Hepatocyte (in vitro differentiated cells): ENCODE measurements around the gene ASCL1. TPM values are rescaled to one million over a fixed set of nuclear protein-coding genes. Genes with fewer than 3 reads are reported as not detected.

Experiments
- DNase-seq: peaks from one replicate; pipeline ENCODE4 v3.0.0-alpha.2; 2016; ENCODE audit warnings: low spot score
- H2AFZ ChIP-seq: fragments of 200-600 bp; sonication (generic); 2 replicates; pipeline ENCODE4 v1.6.0; 2016; ENCODE audit warnings: antibody characterized with exemption, mild to moderate bottlenecking
- H3K27ac ChIP-seq: fragments of 200-600 bp; sonication (generic); 2 replicates; pipeline ENCODE4 v1.5.1; 2016; ENCODE audit warnings: mild to moderate bottlenecking
- H3K27me3 ChIP-seq: fragments of 200-600 bp; sonication (generic); 2 replicates; pipeline ENCODE4 v1.6.1; 2016
- H3K36me3 ChIP-seq: fragments of 200-600 bp; sonication (generic); replicated peaks from 2 replicates; pipeline ENCODE4 v1.5.1; 2016; ENCODE audit warnings: low read depth; ENCODE audit not compliant: insufficient read depth
- H3K4me1 ChIP-seq: fragments of 200-600 bp; sonication (generic); 2 replicates; pipeline ENCODE4 v1.5.1; 2016; ENCODE audit warnings: mild to moderate bottlenecking, moderate library complexity; ENCODE audit not compliant: insufficient read depth
- H3K4me2 ChIP-seq: fragments of 200-600 bp; sonication (generic); 2 replicates; pipeline ENCODE4 v1.6.0; 2016
- H3K4me3 ChIP-seq: fragments of 200-600 bp; sonication (generic); 2 replicates; pipeline ENCODE4 v1.5.1; 2016; ENCODE audit warnings: mild to moderate bottlenecking
- H3K79me2 ChIP-seq: fragments of 200-600 bp; sonication (generic); 2 replicates; pipeline ENCODE4 v1.6.0; 2017; ENCODE audit warnings: mild to moderate bottlenecking
- H3K9me2 ChIP-seq: fragments of 200-600 bp; sonication (generic); replicated peaks from 2 replicates; pipeline ENCODE4 v1.6.0; 2017; ENCODE audit warnings: mild to moderate bottlenecking; ENCODE audit not compliant: insufficient read depth
- H3K9me3 ChIP-seq: fragments of 200-600 bp; sonication (generic); 2 replicates; pipeline ENCODE4 v1.5.1; 2016; ENCODE audit warnings: low read depth, mild to moderate bottlenecking
- H4K20me1 ChIP-seq: fragments of 200-600 bp; sonication (generic); 2 replicates; pipeline ENCODE4 v1.6.0; 2016; ENCODE audit warnings: mild to moderate bottlenecking; ENCODE audit not compliant: insufficient read depth, poor library complexity, severe bottlenecking
- EZH2 ChIP-seq: fragments of 200-600 bp; sonication (generic); IDR thresholded peaks from 2 replicates; pipeline ENCODE4 v1.6.1; 2016; ENCODE audit warnings: antibody characterized with exemption, mild to moderate bottlenecking, borderline replicate concordance
- EZH2phosphoT487 ChIP-seq: fragments of 200-600 bp; sonication (generic); IDR thresholded peaks from one replicate; pipeline ENCODE4 v1.6.1; 2018; ENCODE audit warnings: antibody characterized with exemption, mild to moderate bottlenecking, low read depth, moderate library complexity; ENCODE audit not compliant: unreplicated experiment, severe bottlenecking
- WGBS: methylation state at CpG from one replicate; pipeline ENCODE4 v1.1.6; 2016; ENCODE audit warnings: low lambda C conversion rate; ENCODE audit errors: missing lambda C conversion rate; 5-methylcytosine and 5-hydroxymethylcytosine counted together
- polyA plus RNA-seq: library from polyadenylated mRNA; unstranded; fragments of >200 nt; fragmentation: Nextera tagmentation; extraction: Ambion mirVana; gene quantifications from 2 replicates; pipeline ENCODE4 v1.2.1, GENCODE V29; 2016
- total RNA-seq: library from RNA; depleted of rRNA; stranded (reverse); fragments of >200 nt; gene quantifications from 2 replicates; pipeline ENCODE4 v1.2.3, GENCODE V29; 2014
- TF ChIP-seq, protein P1 (sequence below): fragments of 200-600 bp; sonication (generic); IDR thresholded peaks from 2 replicates; pipeline ENCODE4 v1.5.1; 2016; ENCODE audit warnings: antibody characterized with exemption, mild to moderate bottlenecking; ENCODE audit not compliant: poor library complexity

Gene ASCL1
- total and polyA plus RNA-seq, 2 experiments from 2014 or later: 1.7 TPM; not detected in 1

DNA sequence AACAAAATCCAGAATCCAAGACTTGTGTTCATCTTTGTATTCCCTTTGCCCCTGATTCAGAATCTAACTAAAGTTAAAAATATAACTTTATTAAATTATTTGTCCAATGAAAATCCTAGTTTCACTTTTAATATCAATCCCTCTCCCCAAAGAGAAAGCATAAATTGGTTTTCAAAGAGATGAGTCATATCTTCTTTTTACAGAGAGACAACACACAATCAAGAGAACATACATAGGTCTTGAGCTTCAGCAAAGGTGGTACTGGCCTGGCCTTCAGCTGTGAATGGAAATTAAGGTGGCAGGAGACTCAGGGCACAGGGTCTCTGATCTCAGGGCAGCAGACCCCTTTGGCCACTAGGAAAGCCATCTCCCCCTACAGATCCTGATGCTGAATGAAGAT lies 4.3 kb upstream of the ASCL1 start:
- DNase-seq: no peak
- Histone ChIP-seq H2AFZ (no peak overlapping the region), H3K4me1 (peaks cover 12% of the 10 kb centered on the region), H4K20me1 (no peaks in the 10 kb centered on the region), H3K9me3 (no peaks in the 10 kb centered on the region), H3K4me3 (no peak overlapping the region), H3K79me2 (no peaks in the 10 kb centered on the region), H3K27ac (no peak overlapping the region), H3K36me3 (no peaks in the 10 kb centered on the region), H3K4me2 (no peak overlapping the region), H3K27me3 (peaks cover 88% of the 10 kb centered on the region), H3K9me2 (no peaks in the 10 kb centered on the region)
- TF ChIP-seq EZH2 (no peak), EZH2phosphoT487 (no peak)
- TF ChIP-seq, protein P1, sequence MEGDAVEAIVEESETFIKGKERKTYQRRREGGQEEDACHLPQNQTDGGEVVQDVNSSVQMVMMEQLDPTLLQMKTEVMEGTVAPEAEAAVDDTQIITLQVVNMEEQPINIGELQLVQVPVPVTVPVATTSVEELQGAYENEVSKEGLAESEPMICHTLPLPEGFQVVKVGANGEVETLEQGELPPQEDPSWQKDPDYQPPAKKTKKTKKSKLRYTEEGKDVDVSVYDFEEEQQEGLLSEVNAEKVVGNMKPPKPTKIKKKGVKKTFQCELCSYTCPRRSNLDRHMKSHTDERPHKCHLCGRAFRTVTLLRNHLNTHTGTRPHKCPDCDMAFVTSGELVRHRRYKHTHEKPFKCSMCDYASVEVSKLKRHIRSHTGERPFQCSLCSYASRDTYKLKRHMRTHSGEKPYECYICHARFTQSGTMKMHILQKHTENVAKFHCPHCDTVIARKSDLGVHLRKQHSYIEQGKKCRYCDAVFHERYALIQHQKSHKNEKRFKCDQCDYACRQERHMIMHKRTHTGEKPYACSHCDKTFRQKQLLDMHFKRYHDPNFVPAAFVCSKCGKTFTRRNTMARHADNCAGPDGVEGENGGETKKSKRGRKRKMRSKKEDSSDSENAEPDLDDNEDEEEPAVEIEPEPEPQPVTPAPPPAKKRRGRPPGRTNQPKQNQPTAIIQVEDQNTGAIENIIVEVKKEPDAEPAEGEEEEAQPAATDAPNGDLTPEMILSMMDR: no peak

DNA sequence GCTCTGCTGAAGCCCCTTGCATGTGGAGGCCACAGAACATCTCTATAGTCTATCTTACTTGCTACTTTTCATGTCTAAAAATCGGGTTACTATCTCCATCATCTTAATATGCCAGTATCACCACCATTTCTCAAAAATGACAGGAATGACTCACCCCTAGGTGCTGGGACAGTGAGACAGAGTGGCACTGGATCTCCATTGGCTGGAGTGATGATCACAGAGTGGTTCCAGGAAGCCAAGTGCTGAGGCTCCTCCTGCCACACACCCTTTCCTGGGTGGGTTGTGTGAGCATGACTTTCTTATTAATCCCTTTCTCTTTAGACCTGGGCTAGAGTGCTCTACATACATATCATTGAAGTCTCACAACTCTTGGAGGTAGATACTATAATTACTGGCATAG lies 3.3 kb upstream of the ASCL1 start:
- Histone ChIP-seq H3K9me3 (no peaks in the 10 kb centered on the region), H3K27ac (no peak overlapping the region), H3K4me2 (no peak overlapping the region), H2AFZ (no peak overlapping the region), H3K4me1 (peaks cover 17% of the 10 kb centered on the region), H3K27me3 (peaks cover 96% of the 10 kb centered on the region), H4K20me1 (no peaks in the 10 kb centered on the region), H3K36me3 (no peaks in the 10 kb centered on the region), H3K9me2 (no peaks in the 10 kb centered on the region), H3K4me3 (no peak overlapping the region), H3K79me2 (no peaks in the 10 kb centered on the region)
- WGBS: 63% methylated on average over 1 of the region's 1 CpG
- TF ChIP-seq, protein P1: no peak
- TF ChIP-seq EZH2 (no peak), EZH2phosphoT487 (no peak)
- no peak for DNase-seq

DNA sequence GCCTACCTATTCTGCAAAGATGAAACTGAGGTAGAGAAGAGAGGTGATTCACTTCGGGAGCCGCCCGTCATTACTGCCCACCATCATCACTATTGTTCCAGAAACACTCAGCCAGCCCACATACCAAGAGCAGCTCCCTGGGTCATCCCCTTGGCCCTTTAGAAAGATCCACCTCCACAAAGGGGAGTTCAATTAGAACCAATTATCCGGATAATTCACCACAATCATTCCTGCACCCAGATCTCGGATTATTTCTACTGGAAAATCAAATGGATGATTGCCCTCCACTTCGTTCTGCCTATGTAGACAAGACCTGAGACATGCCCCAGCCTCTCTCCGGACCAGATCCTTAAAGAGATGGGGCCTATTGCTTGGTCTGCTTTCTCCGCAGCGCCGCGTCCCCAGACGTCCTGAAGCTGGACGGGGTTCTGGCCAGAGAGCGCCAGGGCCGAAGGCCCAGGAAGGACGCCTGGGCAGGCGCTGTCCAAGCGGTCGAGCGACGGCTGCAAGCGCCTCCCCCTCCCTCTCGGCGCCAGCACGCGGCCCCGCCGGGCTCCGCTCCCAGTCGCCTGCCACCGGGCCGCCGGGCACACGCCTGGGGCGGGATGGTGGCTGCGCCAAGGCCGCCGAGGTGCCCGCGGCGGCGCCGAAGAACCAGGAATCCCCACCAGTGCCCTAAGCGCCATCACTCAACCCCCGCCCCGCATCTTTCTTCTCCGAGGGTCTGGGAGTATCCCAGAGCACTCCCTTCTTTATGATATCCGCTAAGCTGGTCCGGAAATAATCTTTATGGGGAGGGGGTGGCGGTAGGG lies 1.3 kb upstream of the ASCL1 start:
- H3K36me3 ChIP-seq: no peaks in the 10 kb centered on the region
- H3K9me3 ChIP-seq: no peaks in the 10 kb centered on the region
- H3K9me2 ChIP-seq: no peaks in the 10 kb centered on the region
- peaks cover 97% of the 10 kb centered on the region for H3K27me3 ChIP-seq
- peak overlapping the region; percentile 93 for H3K4me2 ChIP-seq
- H3K79me2 ChIP-seq: no peaks in the 10 kb centered on the region
- WGBS: 6% methylated on average over 46 of the region's 50 CpGs
- TF ChIP-seq, protein P1: no peak
- peak; percentile 79 for TF ChIP-seq EZH2
- H4K20me1 ChIP-seq: no peaks in the 10 kb centered on the region
- peaks cover 14% of the 10 kb centered on the region for H3K4me1 ChIP-seq
- no peak overlapping the region for H2AFZ ChIP-seq
- no peak overlapping the region for H3K4me3 ChIP-seq
- no peak overlapping the region for H3K27ac ChIP-seq
- peak; percentile 34 for DNase-seq
